HCT116 (cell line): Measurements from ENCODE around the gene C2orf92.

ENCODE experiments used
- ATF3 ChIP-seq: IDR thresholded peaks from 2 replicates; pipeline ENCODE4 v1.6.1; 2012
- CBX3 ChIP-seq: IDR thresholded peaks from 2 replicates; pipeline ENCODE4 v1.6.1; 2012; ENCODE audit warnings: low read depth
- EGR1 ChIP-seq: IDR thresholded peaks from 2 replicates; pipeline ENCODE4 v1.6.1; 2012; ENCODE audit warnings: low read depth
- EZH2 ChIP-seq: fragments of 200-600 bp; sonication (generic); IDR thresholded peaks from 2 replicates; pipeline ENCODE4 v1.6.1; 2017; ENCODE audit warnings: antibody characterized with exemption, mixed run types
- JUND ChIP-seq: IDR thresholded peaks from 2 replicates; pipeline ENCODE4 v1.6.1; 2012
- MAX ChIP-seq: IDR thresholded peaks from 2 replicates; pipeline ENCODE4 v1.6.1; 2012
- POLR2A ChIP-seq: IDR thresholded peaks from 2 replicates; pipeline ENCODE4 v1.7.0; 2011; ENCODE audit warnings: borderline replicate concordance; ENCODE audit not compliant: insufficient read depth, insufficient read length; ENCODE audit errors: extremely low read depth
- RAD21 ChIP-seq: IDR thresholded peaks from 2 replicates; pipeline ENCODE4 v1.6.1; 2012; ENCODE audit warnings: low read depth, mild to moderate bottlenecking
- SP1 ChIP-seq: IDR thresholded peaks from 2 replicates; pipeline ENCODE4 v1.6.1; 2012; ENCODE audit warnings: low read depth
- TF ChIP-seq, protein P1 (sequence below), 3 experiments: fragments of 200-600 bp in 1 of 3; sonication (generic) in 1 of 3; IDR thresholded peaks in 2 of 3; conservative IDR thresholded peaks in 1 of 3; 2 replicates each; pipeline ENCODE4 v1.5.1; 2012 to 2017; ENCODE audit warnings: low read depth in 2 of 3, low read length in 2 of 3, antibody characterized with exemption in 1 of 3, borderline replicate concordance in 1 of 3, control low read depth in 1 of 3, mild to moderate bottlenecking in 1 of 3, mixed read lengths in 1 of 3, mixed run types in 1 of 3, moderate library complexity in 1 of 3; ENCODE audit not compliant: insufficient read depth in 1 of 3

DNA sequence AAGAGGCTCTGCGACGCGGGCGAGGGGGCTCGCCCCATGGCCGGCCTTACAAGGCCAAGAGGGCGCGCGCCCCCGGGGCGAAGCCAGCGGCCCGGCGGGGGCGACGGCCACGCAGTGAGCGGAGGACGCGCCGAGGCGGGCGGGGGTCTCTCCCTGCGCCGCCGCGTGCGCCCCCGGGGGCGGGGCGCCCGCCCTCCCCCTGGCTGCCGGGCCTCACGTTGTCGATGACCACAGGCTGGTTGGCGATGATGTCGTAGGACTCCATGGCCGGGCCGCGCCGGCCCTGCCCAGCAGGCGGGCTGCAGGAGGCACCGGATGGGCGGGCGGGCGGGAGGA, 5.9 kb upstream of the C2orf92 start:
- TF ChIP-seq SP1 = no peak
- TF ChIP-seq, protein P1, sequence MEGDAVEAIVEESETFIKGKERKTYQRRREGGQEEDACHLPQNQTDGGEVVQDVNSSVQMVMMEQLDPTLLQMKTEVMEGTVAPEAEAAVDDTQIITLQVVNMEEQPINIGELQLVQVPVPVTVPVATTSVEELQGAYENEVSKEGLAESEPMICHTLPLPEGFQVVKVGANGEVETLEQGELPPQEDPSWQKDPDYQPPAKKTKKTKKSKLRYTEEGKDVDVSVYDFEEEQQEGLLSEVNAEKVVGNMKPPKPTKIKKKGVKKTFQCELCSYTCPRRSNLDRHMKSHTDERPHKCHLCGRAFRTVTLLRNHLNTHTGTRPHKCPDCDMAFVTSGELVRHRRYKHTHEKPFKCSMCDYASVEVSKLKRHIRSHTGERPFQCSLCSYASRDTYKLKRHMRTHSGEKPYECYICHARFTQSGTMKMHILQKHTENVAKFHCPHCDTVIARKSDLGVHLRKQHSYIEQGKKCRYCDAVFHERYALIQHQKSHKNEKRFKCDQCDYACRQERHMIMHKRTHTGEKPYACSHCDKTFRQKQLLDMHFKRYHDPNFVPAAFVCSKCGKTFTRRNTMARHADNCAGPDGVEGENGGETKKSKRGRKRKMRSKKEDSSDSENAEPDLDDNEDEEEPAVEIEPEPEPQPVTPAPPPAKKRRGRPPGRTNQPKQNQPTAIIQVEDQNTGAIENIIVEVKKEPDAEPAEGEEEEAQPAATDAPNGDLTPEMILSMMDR (IDR thresholded peaks at IDR 0.05 in 2 of 3, conservative IDR thresholded peaks at IDR 0.05 in 1 of 3; ENCODE audit: borderline replicate concordance in 1 of 3, insufficient read depth in 1 of 3, low read depth in 2 of 3, low read length in 2 of 3) = no peak
- no peak for TF ChIP-seq EZH2
- TF ChIP-seq ATF3 = no peak
- no peak for TF ChIP-seq EGR1
- no peak for TF ChIP-seq RAD21
- TF ChIP-seq JUND = peak; percentile 36; the same call in 1 of the 2 replicates
- TF ChIP-seq CBX3 = no peak
- TF ChIP-seq POLR2A = no peak
- no peak for TF ChIP-seq MAX
